H1 (cell line): ENCODE data around the gene NEURL1B. TPM values are rescaled to one million over a fixed set of nuclear protein-coding genes. Genes with fewer than 3 reads are reported as not detected.

Experiments
- CTCF ChIA-PET: fragments of 300-600 bp; sonication (Branson Sonifier 250); formaldehyde crosslinking; loops from one replicate; lab custom pipeline; 2021; ENCODE audit not compliant: partially characterized antibody; lab: Charles Lee
- POLR2A ChIA-PET: fragments of 300-600 bp; sonication (Branson Sonifier 250); formaldehyde crosslinking; loops from one replicate; lab custom pipeline; 2021; ENCODE audit warnings: inconsistent platforms; ENCODE audit not compliant: partially characterized antibody; lab: Charles Lee
- DNase-seq, 2 experiments: peaks; one replicate each; pipeline versions ENCODE4 v3.0.0 to v3.0.0-alpha.2; 2010 to 2022; ENCODE audit warnings: low spot score in 2 of 2, low read depth in 1 of 2, mixed read lengths in 1 of 2
- FAIRE-seq: peaks from 2 replicates; lab custom pipeline; 2011; peaks lifted over from hg19 to GRCh38; lab: Jason Lieb, UNC
- H2AFZ ChIP-seq: 2 replicates; pipeline ENCODE4 v1.8.1; 2012; ENCODE audit warnings: low read length, inconsistent platforms
- H2AK5ac ChIP-seq: 2 replicates; pipeline ENCODE4 v1.6.1; 2013; ENCODE audit warnings: low read depth, low read length
- H2BK120ac ChIP-seq: replicated peaks from 2 replicates; pipeline ENCODE3; 2013; ENCODE audit warnings: low read depth, low read length, inconsistent platforms
- H2BK12ac ChIP-seq: 2 replicates; pipeline ENCODE4 v1.6.1; 2013; ENCODE audit warnings: low read depth, low read length
- H2BK15ac ChIP-seq: 2 replicates; pipeline ENCODE4 v1.6.1; 2013; ENCODE audit warnings: low read length
- H2BK20ac ChIP-seq: 2 replicates; pipeline ENCODE4 v1.6.1; 2013; ENCODE audit warnings: low read length
- H2BK5ac ChIP-seq: 2 replicates; pipeline ENCODE4 v1.6.1; 2013; ENCODE audit warnings: low read depth, low read length
- H3K14ac ChIP-seq: 2 replicates; pipeline ENCODE4 v1.6.1; 2013; ENCODE audit warnings: inconsistent platforms; ENCODE audit not compliant: insufficient read length
- H3K18ac ChIP-seq: 2 replicates; pipeline ENCODE4 v1.6.1; 2013; ENCODE audit warnings: low read length; ENCODE audit errors: extremely low read depth
- H3K23ac ChIP-seq: 2 replicates; pipeline ENCODE4 v1.6.1; 2013; ENCODE audit warnings: inconsistent platforms; ENCODE audit not compliant: insufficient read length
- H3K23me2 ChIP-seq: 2 replicates; pipeline ENCODE4 v1.6.1; 2013; ENCODE audit warnings: low read depth, low read length
- H3K27ac ChIP-seq: 2 replicates; pipeline ENCODE4 v1.6.1; 2011; ENCODE audit warnings: low read depth, low read length, inconsistent platforms
- H3K27me3 ChIP-seq, 4 experiments: replicated peaks in 1 of 4; 1 replicate in 1 of 4; 2 replicates in 3 of 4; pipeline versions ENCODE4 v1.6.1 to v1.8.1; 2011 to 2013; ENCODE audit warnings: low read length in 3 of 4, mild to moderate bottlenecking in 3 of 4, inconsistent platforms in 2 of 4, mixed read lengths in 2 of 4, moderate library complexity in 1 of 4; ENCODE audit not compliant: control insufficient read depth in 3 of 4, insufficient read depth in 3 of 4; ENCODE audit errors: extremely low read depth in 1 of 4
- H3K36me3 ChIP-seq, 4 experiments: 2 replicates each; pipeline versions ENCODE4 v1.6.1 to v1.8.1; 2011 to 2013; ENCODE audit warnings: mild to moderate bottlenecking in 4 of 4, low read length in 3 of 4, moderate library complexity in 2 of 4, control low read depth in 1 of 4, inconsistent platforms in 1 of 4; ENCODE audit not compliant: insufficient read depth in 4 of 4, control insufficient read depth in 2 of 4
- H3K4ac ChIP-seq: replicated peaks from 2 replicates; pipeline ENCODE3; 2013; ENCODE audit warnings: low read length, low read depth, mixed read lengths, inconsistent platforms; ENCODE audit not compliant: insufficient read length
- H3K4me1 ChIP-seq, 4 experiments: replicated peaks in 1 of 4; 1 replicate in 1 of 4; 2 replicates in 3 of 4; pipeline versions ENCODE4 v1.6.1 to v1.8.1; 2011 to 2013; ENCODE audit warnings: low read length in 3 of 4, inconsistent platforms in 2 of 4, mixed read lengths in 1 of 4; ENCODE audit not compliant: insufficient read depth in 4 of 4, control insufficient read depth in 3 of 4
- H3K4me2 ChIP-seq, 2 experiments: 2 replicates each; pipeline versions ENCODE4 v1.6.1 to v1.8.1; 2011 to 2013; ENCODE audit warnings: low read depth in 2 of 2, low read length in 2 of 2, control low read depth in 1 of 2, inconsistent platforms in 1 of 2, mild to moderate bottlenecking in 1 of 2; ENCODE audit not compliant: insufficient read depth in 1 of 2
- H3K4me3 ChIP-seq, 4 experiments: fragments of 200-600, 300-600 bp in 1 of 4; sonication (generic), shearing (Covaris generic), sonication (Bioruptor Twin) in 1 of 4; 2 replicates each; pipeline versions ENCODE4 v1.5.1 to v1.8.1; 2011 to 2016; ENCODE audit warnings: low read length in 4 of 4, low read depth in 3 of 4, control low read depth in 2 of 4, inconsistent platforms in 2 of 4, mild to moderate bottlenecking in 2 of 4, mixed read lengths in 1 of 4, moderate library complexity in 1 of 4; ENCODE audit not compliant: insufficient read depth in 2 of 4; ENCODE audit errors: extremely low read depth in 1 of 4
- H3K56ac ChIP-seq: replicated peaks from 2 replicates; pipeline ENCODE3; 2013; ENCODE audit warnings: low read depth, mild to moderate bottlenecking, mixed read lengths, low read length, inconsistent platforms; ENCODE audit not compliant: insufficient read length
- H3K79me1 ChIP-seq: 2 replicates; pipeline ENCODE4 v1.6.1; 2013; ENCODE audit warnings: low read depth, low read length, control low read depth
- H3K79me2 ChIP-seq, 2 experiments: 2 replicates each; pipeline versions ENCODE4 v1.6.1 to v1.8.1; 2012 to 2013; ENCODE audit warnings: low read length in 2 of 2, mild to moderate bottlenecking in 2 of 2, inconsistent platforms in 1 of 2; ENCODE audit not compliant: insufficient read depth in 2 of 2, control insufficient read depth in 1 of 2
- H3K9ac ChIP-seq, 4 experiments: replicated peaks in 1 of 4; 1 replicate in 1 of 4; 2 replicates in 3 of 4; pipeline versions ENCODE4 v1.6.1 to v1.8.1; 2011 to 2013; ENCODE audit warnings: low read depth in 3 of 4, low read length in 3 of 4, control low read depth in 2 of 4, mild to moderate bottlenecking in 2 of 4, moderate library complexity in 2 of 4, inconsistent platforms in 1 of 4; ENCODE audit errors: extremely low read depth in 1 of 4
- H3K9me3 ChIP-seq, 2 experiments: 2 replicates each; pipeline versions ENCODE4 v1.6.1 to v1.8.1; 2012 to 2013; ENCODE audit warnings: mild to moderate bottlenecking in 2 of 2, moderate library complexity in 2 of 2, control low read depth in 1 of 2, inconsistent platforms in 1 of 2, low read depth in 1 of 2, low read length in 1 of 2, mixed read lengths in 1 of 2; ENCODE audit not compliant: insufficient read depth in 2 of 2
- H4K20me1 ChIP-seq, 2 experiments: replicated peaks in 1 of 2; 2 replicates each; pipeline versions ENCODE3 to v1.8.1; 2011 to 2013; ENCODE audit warnings: inconsistent platforms in 2 of 2, low read length in 2 of 2, mild to moderate bottlenecking in 1 of 2; ENCODE audit not compliant: insufficient read depth in 2 of 2, control insufficient read depth in 1 of 2
- H4K5ac ChIP-seq: 2 replicates; pipeline ENCODE4 v1.6.1; 2013; ENCODE audit warnings: low read length, low read depth, mixed read lengths, inconsistent platforms; ENCODE audit not compliant: insufficient read length
- H4K8ac ChIP-seq: 2 replicates; pipeline ENCODE4 v1.8.0; 2013; ENCODE audit warnings: mild to moderate bottlenecking, moderate library complexity, low read length, inconsistent platforms; ENCODE audit not compliant: insufficient read depth; ENCODE audit errors: extremely low read depth
- H4K91ac ChIP-seq: replicated peaks from 2 replicates; pipeline ENCODE3; 2013; ENCODE audit warnings: low read length, mixed read lengths, inconsistent platforms; ENCODE audit not compliant: insufficient read length
- CTCF ChIP-seq, 3 experiments: IDR thresholded peaks; 1 replicate in 2 of 3; 2 replicates in 1 of 3; pipeline versions ENCODE4 v1.5.1 to v1.6.1; 2011; ENCODE audit warnings: low read length in 3 of 3, mild to moderate bottlenecking in 3 of 3, inconsistent platforms in 2 of 3, low read depth in 1 of 3, moderate library complexity in 1 of 3; ENCODE audit not compliant: insufficient read depth in 1 of 3; ENCODE audit errors: control extremely low read depth in 1 of 3
- FOSL1 ChIP-seq: IDR thresholded peaks from 2 replicates; pipeline ENCODE4 v1.6.1; 2011; ENCODE audit warnings: mild to moderate bottlenecking, low read depth, low read length, moderate library complexity; ENCODE audit not compliant: insufficient read depth
- HDAC2 ChIP-seq, 2 experiments: fragments of 300-600 bp in 1 of 2; sonication (generic) in 1 of 2; IDR thresholded peaks; 2 replicates each; pipeline ENCODE4 v1.6.1; 2011 to 2012; ENCODE audit warnings: low read depth in 2 of 2, low read length in 2 of 2, mild to moderate bottlenecking in 2 of 2, moderate library complexity in 2 of 2, borderline replicate concordance in 1 of 2, inconsistent platforms in 1 of 2
- MAFK ChIP-seq: IDR thresholded peaks from 2 replicates; pipeline ENCODE4 v1.6.1; 2012; ENCODE audit warnings: low read depth, mild to moderate bottlenecking, improper control_type of control experiment, low read length
- POU5F1 ChIP-seq: IDR thresholded peaks from 2 replicates; pipeline ENCODE4 v1.6.1; 2011; ENCODE audit warnings: low read depth, mild to moderate bottlenecking, low read length, moderate library complexity
- TAF7 ChIP-seq: optimal IDR thresholded peaks from 2 replicates; pipeline ENCODE3; 2011; ENCODE audit warnings: low read depth, mild to moderate bottlenecking, inconsistent platforms, low read length, moderate library complexity, borderline replicate concordance
- WGBS, 2 experiments: shearing (Covaris generic) in 1 of 2; methylation state at CpG; one replicate each; pipeline versions ENCODE4 v1.1.6 to v1.1.7; 2013 to 2015; ENCODE audit warnings: low lambda C conversion rate in 2 of 2, mixed read lengths in 2 of 2, inconsistent platforms in 1 of 2, low coverage in 1 of 2, missing lambda C conversion rate in 1 of 2; ENCODE audit not compliant: insufficient replicate concordance in 2 of 2, insufficient coverage in 1 of 2, insufficient read length in 1 of 2; ENCODE audit errors: extremely low coverage in 1 of 2, missing lambda C conversion rate in 1 of 2; 5-methylcytosine and 5-hydroxymethylcytosine counted together
- polyA plus RNA-seq, 7 experiments: library from polyadenylated mRNA; depleted of rRNA in 3 of 7; stranded (reverse) in 5 of 7; unstranded in 2 of 7; fragments of >200 nt in 5 of 7; fragments of 200-250 nt in 2 of 7; gene quantifications; 1 replicate in 5 of 7; 2 replicates in 1 of 7; 4 replicates in 1 of 7; pipeline versions ENCODE4 v1.2.1 to v1.2.3, GENCODE V29; 2011 to 2013; ENCODE audit warnings: missing spikeins in 2 of 7, mixed read lengths in 2 of 7
- total RNA-seq: library from RNA; stranded (reverse); fragmentation: NEBNext Ultra II Directional; extraction: Animal tissue kit (Norgen Biotek cat#: 25700); gene quantifications from 2 replicates; pipeline ENCODE4 v1.2.1, GENCODE V29; 2021
- TF ChIP-seq, protein P1 (sequence below): IDR thresholded peaks from 2 replicates; pipeline ENCODE4 v1.6.1; 2011; ENCODE audit warnings: low read length, improper control_type of control experiment

NEURL1B gene
- total and polyA plus RNA-seq, 2 of the 8 experiments (the other 6 are each of a cell fraction or from before 2014, with no cell fraction given), result 3.3 to 6.1 TPM

GRCh38 chr5:172667786-172668593 lies 26.9 kb downstream of the NEURL1B start:
- H2BK120ac ChIP-seq, result no peak overlapping the region
- WGBS, 2 experiments, result 82% methylated on average over 7 of the region's 7 CpGs; no CpG with 5 or more reads in 1 of the 2 experiments
- no peak overlapping the region for H3K27ac ChIP-seq
- H2BK12ac ChIP-seq, result no peak overlapping the region
- H2BK20ac ChIP-seq, result no peak overlapping the region
- H4K8ac ChIP-seq, result peak overlapping the region; percentile 28; the same call in 1 of the 2 replicates
- no peak overlapping the region for H2BK5ac ChIP-seq
- no peaks in the 10 kb centered on the region for H3K23me2 ChIP-seq
- no peaks in the 10 kb centered on the region for H3K4me1 ChIP-seq
- no peak overlapping the region for H3K4me3 ChIP-seq
- no peak for FAIRE-seq
- no peak overlapping the region for H4K5ac ChIP-seq
- no peaks in the 10 kb centered on the region for H3K9me3 ChIP-seq
- no peak overlapping the region for H3K4ac ChIP-seq
- H3K79me2 ChIP-seq, result no peaks in the 10 kb centered on the region
- no peak for DNase-seq
- ChIA-PET CTCF (interaction anchor here (0.6 to 17.9 kb wide), 14 partner anchors 8 to 1865 kb away, joined by 3 to 176 read pairs (median 7); partner anchors contain the start of gene NEURL1B), POLR2A (no interaction called here)
- H4K91ac ChIP-seq, result no peak overlapping the region
- H3K27me3 ChIP-seq, result no peaks in the 10 kb centered on the region; a peak in 1 of 7 replicates
- no peak overlapping the region for H3K56ac ChIP-seq
- no peak overlapping the region for H3K9ac ChIP-seq
- no peak overlapping the region for H2AFZ ChIP-seq
- peaks cover 2% of the 10 kb centered on the region; the same call in 1 of the 2 replicates for H3K79me1 ChIP-seq
- H2AK5ac ChIP-seq, result no peak overlapping the region
- no peaks in the 10 kb centered on the region for H3K36me3 ChIP-seq
- no peak overlapping the region for H3K14ac ChIP-seq
- no peak overlapping the region for H3K23ac ChIP-seq
- no peaks in the 10 kb centered on the region for H4K20me1 ChIP-seq
- no peak overlapping the region for H2BK15ac ChIP-seq
- H3K18ac ChIP-seq, result no peak overlapping the region
- no peak overlapping the region for H3K4me2 ChIP-seq
- TF ChIP-seq FOSL1, result no peak
- TF ChIP-seq MAFK, result no peak
- no peak for TF ChIP-seq TAF7
- TF ChIP-seq, protein P1, sequence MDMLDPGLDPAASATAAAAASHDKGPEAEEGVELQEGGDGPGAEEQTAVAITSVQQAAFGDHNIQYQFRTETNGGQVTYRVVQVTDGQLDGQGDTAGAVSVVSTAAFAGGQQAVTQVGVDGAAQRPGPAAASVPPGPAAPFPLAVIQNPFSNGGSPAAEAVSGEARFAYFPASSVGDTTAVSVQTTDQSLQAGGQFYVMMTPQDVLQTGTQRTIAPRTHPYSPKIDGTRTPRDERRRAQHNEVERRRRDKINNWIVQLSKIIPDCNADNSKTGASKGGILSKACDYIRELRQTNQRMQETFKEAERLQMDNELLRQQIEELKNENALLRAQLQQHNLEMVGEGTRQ, result no peak
- no peak for TF ChIP-seq HDAC2 (IDR thresholded peaks at IDR 0.05; ENCODE audit: borderline replicate concordance in 1 of 2, low read depth in 2 of 2, low read length in 2 of 2)
- TF ChIP-seq CTCF (IDR thresholded peaks at IDR 0.05; ENCODE audit: control extremely low read depth in 1 of 3, insufficient read depth in 1 of 3, low read depth in 1 of 3, low read length in 3 of 3), result no peak
- TF ChIP-seq POU5F1, result no peak
